SK-N-SH (cell line): ENCODE measurements around the gene TIMM17A. TPM values are rescaled to one million over a fixed set of nuclear protein-coding genes. Genes with fewer than 3 reads are reported as not detected.

Experiments used
- CTCF ChIA-PET: fragments of 300-600, 350-600 bp; formaldehyde crosslinking; extraction: SDS; loops from one replicate; lab custom pipeline; 2021; lab: Yijun Ruan, JAX
- POLR2A ChIA-PET: fragments of 350-600 bp; sonication (Branson Sonifier 250); formaldehyde crosslinking; extraction: SDS; loops from one replicate; lab custom pipeline; 2020; ENCODE audit warnings: antibody characterized with exemption, inconsistent platforms; lab: Yijun Ruan, JAX
- DNase-seq: peaks from one replicate; pipeline ENCODE4 v3.0.0; 2012
- H2AFZ ChIP-seq: fragments of 200-600 bp; sonication (generic); 2 replicates; pipeline ENCODE4 v1.8.1; 2016; ENCODE audit warnings: antibody characterized with exemption, mild to moderate bottlenecking, low read depth
- H3F3A ChIP-seq: fragments of 200-600 bp; sonication (generic); replicated peaks from 2 replicates; pipeline ENCODE3; 2016; ENCODE audit warnings: antibody characterized with exemption, mild to moderate bottlenecking; ENCODE audit not compliant: insufficient read depth
- H3K27ac ChIP-seq, 2 experiments: fragments of 200-500 bp in 1 of 2; fragments of 200-600 bp in 1 of 2; sonication (Bioruptor generic) in 1 of 2; sonication (generic), shearing (Covaris generic) in 1 of 2; 2 replicates each; pipeline versions ENCODE4 v1.5.1 to v1.6.1; 2014 to 2016; ENCODE audit warnings: low read depth in 2 of 2, inconsistent platforms in 1 of 2, low read length in 1 of 2, mild to moderate bottlenecking in 1 of 2, mixed read lengths in 1 of 2
- H3K27me3 ChIP-seq: fragments of 200-600 bp; sonication (generic), shearing (Covaris generic); 2 replicates; pipeline ENCODE4 v1.6.1; 2016; ENCODE audit warnings: mixed run types; ENCODE audit not compliant: insufficient read depth
- H3K36me3 ChIP-seq, 2 experiments: fragments of 200-500 bp in 1 of 2; fragments of 200-600 bp in 1 of 2; sonication (Bioruptor generic) in 1 of 2; sonication (generic) in 1 of 2; replicated peaks in 1 of 2; 2 replicates each; pipeline versions ENCODE3 to v1.5.1; 2014 to 2016; ENCODE audit warnings: low read length in 1 of 2, mild to moderate bottlenecking in 1 of 2; ENCODE audit not compliant: insufficient read depth in 2 of 2, control insufficient read depth in 1 of 2
- H3K4me1 ChIP-seq, 2 experiments: fragments of 200-500 bp in 1 of 2; fragments of 200-600 bp in 1 of 2; sonication (Bioruptor generic) in 1 of 2; sonication (generic), shearing (Covaris generic) in 1 of 2; 2 replicates each; pipeline versions ENCODE4 v1.5.1 to v1.6.1; 2014 to 2016; ENCODE audit warnings: low read depth in 1 of 2, low read length in 1 of 2, mixed run types in 1 of 2; ENCODE audit not compliant: insufficient read depth in 2 of 2, control insufficient read depth in 1 of 2
- H3K4me2 ChIP-seq: fragments of 200-600 bp; sonication (generic), shearing (Covaris generic); 2 replicates; pipeline ENCODE4 v1.6.1; 2017; ENCODE audit warnings: mixed run types
- H3K4me3 ChIP-seq, 2 experiments: fragments of 200-500 bp in 1 of 2; fragments of 200-600 bp in 1 of 2; sonication (Bioruptor generic) in 1 of 2; sonication (generic), shearing (Covaris generic) in 1 of 2; 2 replicates each; pipeline versions ENCODE4 v1.5.1 to v1.8.1; 2014 to 2016; ENCODE audit warnings: low read depth in 2 of 2, inconsistent platforms in 1 of 2, low read length in 1 of 2, mild to moderate bottlenecking in 1 of 2, mixed read lengths in 1 of 2, moderate library complexity in 1 of 2
- H3K79me2 ChIP-seq: fragments of 200-600 bp; sonication (generic); 2 replicates; pipeline ENCODE4 v1.8.1; 2017; ENCODE audit warnings: mild to moderate bottlenecking; ENCODE audit not compliant: insufficient read depth
- H3K9ac ChIP-seq: fragments of 200-600 bp; sonication (generic); 2 replicates; pipeline ENCODE4 v1.6.1; 2017; ENCODE audit warnings: mixed run types
- H3K9me2 ChIP-seq: fragments of 200-600 bp; sonication (generic); 2 replicates; pipeline ENCODE4 v1.6.1; 2017; ENCODE audit warnings: mixed run types
- H3K9me3 ChIP-seq: fragments of 200-600 bp; sonication (generic); 2 replicates; pipeline ENCODE4 v1.6.1; 2017; ENCODE audit warnings: mixed run types, mild to moderate bottlenecking, moderate library complexity
- H4K20me1 ChIP-seq: fragments of 200-600 bp; sonication (generic); 2 replicates; pipeline ENCODE4 v1.6.1; 2017; ENCODE audit warnings: mild to moderate bottlenecking, mixed run types; ENCODE audit not compliant: insufficient read depth
- ELF1 ChIP-seq: IDR thresholded peaks from 2 replicates; pipeline ENCODE4 v1.4.0; 2012
- FOSL2 ChIP-seq: IDR thresholded peaks from 2 replicates; pipeline ENCODE4 v1.4.0; 2012; ENCODE audit warnings: low read depth, mild to moderate bottlenecking, moderate library complexity, borderline replicate concordance
- FOXJ3 ChIP-seq: sonication (generic); formaldehyde crosslinking; IDR thresholded peaks from 2 replicates; pipeline ENCODE4 v1.5.1; 2020; ENCODE audit warnings: mild to moderate bottlenecking, missing genetic modification reagents
- GATA2 ChIP-seq: sonication (generic); formaldehyde crosslinking; IDR thresholded peaks from 2 replicates; pipeline ENCODE4 v1.5.0; 2020; ENCODE audit warnings: mild to moderate bottlenecking, missing genetic modification reagents
- JUND ChIP-seq: IDR thresholded peaks from 2 replicates; pipeline ENCODE4 v1.4.0; 2012
- NRF1 ChIP-seq: IDR thresholded peaks from 2 replicates; pipeline ENCODE4 v1.6.1; 2012; ENCODE audit warnings: low read depth, mild to moderate bottlenecking, low read length
- RAD21 ChIP-seq: IDR thresholded peaks from 2 replicates; pipeline ENCODE4 v1.6.1; 2012; ENCODE audit warnings: mild to moderate bottlenecking, low read length
- RCOR1 ChIP-seq: fragments of 150-350 bp; IDR thresholded peaks from 2 replicates; pipeline ENCODE4 v1.6.1; 2017; ENCODE audit warnings: antibody characterized with exemption, low read length
- SMC3 ChIP-seq: IDR thresholded peaks from 2 replicates; pipeline ENCODE4 v1.6.1; 2012; ENCODE audit warnings: low read depth, low read length, improper control_type of control experiment
- TAF1 ChIP-seq: IDR thresholded peaks from 2 replicates; pipeline ENCODE4 v1.6.1; 2012; ENCODE audit warnings: low read depth, mild to moderate bottlenecking, low read length, moderate library complexity, borderline replicate concordance
- TEAD4 ChIP-seq: IDR thresholded peaks from 2 replicates; pipeline ENCODE4 v1.4.0; 2012; ENCODE audit warnings: mild to moderate bottlenecking, borderline replicate concordance; ENCODE audit not compliant: insufficient read depth
- WGBS: methylation state at CpG from one replicate; pipeline ENCODE4 v1.1.6; 2017; ENCODE audit warnings: low lambda C conversion rate; 5-methylcytosine and 5-hydroxymethylcytosine counted together
- polyA plus RNA-seq, 3 experiments: library from polyadenylated mRNA; depleted of rRNA; stranded (reverse); fragments of >200 nt; gene quantifications; 2 replicates each; pipeline ENCODE4 v1.2.3, GENCODE V29; 2012

The TIMM17A gene
- polyA plus RNA-seq, 1 of the 3 experiments (the other 2 are of a cell fraction), result 33.6 TPM

GRCh38 chr1:201989354-201990128 is 34.2 kb downstream of the TIMM17A start:
- TF ChIP-seq RAD21, result no peak
- no peak for TF ChIP-seq TAF1
- TF ChIP-seq GATA2 (CRISPR knock-in tag), result no peak
- Histone ChIP-seq H3K4me1 (peaks cover 0 to 7% of the 10 kb centered on the region in 2 experiments; a peak in 1 of 4 replicates), H3K27me3 (no peaks in the 10 kb centered on the region), H3K79me2 (peaks cover 41% of the 10 kb centered on the region), H3F3A (peaks cover 7% of the 10 kb centered on the region), H3K27ac (no peak overlapping the region), H3K4me3 (no peak overlapping the region), H3K4me2 (no peak overlapping the region), H3K9me2 (no peaks in the 10 kb centered on the region), H2AFZ (no peak overlapping the region), H3K9ac (no peak overlapping the region), H3K36me3 (peaks cover 37 to 39% of the 10 kb centered on the region in 2 experiments), H4K20me1 (peaks cover 18% of the 10 kb centered on the region), H3K9me3 (no peaks in the 10 kb centered on the region)
- WGBS, result over 99% methylated on average over 10 of the region's 10 CpGs
- ChIA-PET POLR2A (no interaction called here), CTCF (interaction anchor here (0.9 to 9.6 kb wide), 7 partner anchors 10 to 146 kb away, joined by 3 to 58 read pairs (median 5); partner anchors contain the start of genes ELF3 and GPR37L1)
- no peak for DNase-seq

- ChIA-PET POLR2A (no interaction called here), CTCF (interaction anchor here (1.5 to 9.6 kb wide), 5 partner anchors 9 to 133 kb away, joined by 3 to 58 read pairs (median 12); partner anchors contain the start of gene GPR37L1)
- Histone ChIP-seq H3K4me3 (no peak overlapping the region), H3K4me2 (no peak overlapping the region), H2AFZ (no peak overlapping the region), H3K4me1 (peaks cover 0 to 7% of the 10 kb centered on the region in 2 experiments; a peak in 1 of 4 replicates), H3K9me3 (no peaks in the 10 kb centered on the region), H3F3A (peaks cover 7% of the 10 kb centered on the region), H3K27ac (no peak overlapping the region), H3K9ac (no peak overlapping the region), H3K79me2 (peaks cover 32% of the 10 kb centered on the region), H3K9me2 (no peaks in the 10 kb centered on the region), H3K27me3 (no peaks in the 10 kb centered on the region), H3K36me3 (peaks cover 37 to 43% of the 10 kb centered on the region in 2 experiments), H4K20me1 (peaks cover 15% of the 10 kb centered on the region; the same call in 1 of the 2 replicates)
- 74% methylated on average over 6 of the region's 6 CpGs for WGBS
- no peak for TF ChIP-seq SMC3
- no peak for TF ChIP-seq NRF1
- TF ChIP-seq FOSL2, result no peak
- no peak for TF ChIP-seq JUND
- TF ChIP-seq GATA2 (CRISPR knock-in tag), result peak; percentile 59; the same call in 1 of the 2 replicates
- no peak for TF ChIP-seq TEAD4
- peak; percentile 69 for TF ChIP-seq RCOR1
- TF ChIP-seq FOXJ3 (CRISPR knock-in tag), result no peak
- no peak for TF ChIP-seq ELF1
- peak; percentile 62 for DNase-seq
Observed at GRCh38 chr1:201990427-201990826, 35.1 kb downstream of the TIMM17A start.
